Measurements from ENCODE around the gene UTP14A.
A peak's percentile ranks its signal among the peaks of the same experiment; 100 is the strongest.
"Not testable (repeated sequence)": the region's sequence is repeated elsewhere in the genome, so short reads cannot be mapped to it uniquely, and the experiment has no call there.

UTP14A gene

DNA sequence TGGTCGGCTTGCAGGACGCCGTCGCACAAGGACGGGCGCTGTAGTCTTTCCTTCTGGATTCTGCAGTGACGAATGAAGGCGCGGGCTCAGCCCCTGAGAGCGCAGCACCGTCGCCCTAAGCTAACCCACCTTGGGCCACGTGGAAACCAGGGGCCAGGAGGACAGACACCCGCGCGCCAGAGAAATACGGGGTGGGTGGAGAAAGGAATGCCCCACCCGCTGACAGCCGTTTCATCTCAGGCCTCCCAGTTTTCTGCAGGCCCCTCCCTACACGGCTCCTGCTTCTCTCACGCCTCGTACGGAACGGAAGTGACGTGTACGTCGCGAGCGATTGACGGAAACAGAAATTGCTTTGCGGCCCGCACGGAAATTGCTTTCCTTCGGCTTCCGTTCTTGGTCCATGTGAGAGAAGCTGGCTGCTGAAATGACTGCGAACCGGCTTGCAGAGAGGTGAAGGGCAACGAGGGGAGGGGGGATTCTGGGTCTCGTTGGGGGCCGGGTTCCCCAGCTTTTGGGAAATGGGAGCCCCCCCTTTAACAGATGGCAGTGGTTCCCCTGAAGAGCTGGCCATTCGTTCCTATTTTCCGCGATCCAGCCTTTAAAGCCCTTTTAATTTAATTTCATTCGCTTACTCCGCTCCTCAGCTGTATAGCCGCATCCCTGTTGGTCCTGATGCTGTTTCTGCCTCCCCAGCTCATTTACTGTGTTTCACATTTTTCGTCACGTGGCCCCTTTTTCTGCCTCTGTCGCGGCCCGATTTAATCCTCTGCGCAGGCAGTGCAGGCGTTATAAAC, at the start of gene UTP14A:
Gene UTP14A (plus strand): TSS at position 378 of the 794 bp plus-strand sequence. CDS start 47 bp downstream, at position 425.
- peak; percentile 86 for DNase-seq

DNA sequence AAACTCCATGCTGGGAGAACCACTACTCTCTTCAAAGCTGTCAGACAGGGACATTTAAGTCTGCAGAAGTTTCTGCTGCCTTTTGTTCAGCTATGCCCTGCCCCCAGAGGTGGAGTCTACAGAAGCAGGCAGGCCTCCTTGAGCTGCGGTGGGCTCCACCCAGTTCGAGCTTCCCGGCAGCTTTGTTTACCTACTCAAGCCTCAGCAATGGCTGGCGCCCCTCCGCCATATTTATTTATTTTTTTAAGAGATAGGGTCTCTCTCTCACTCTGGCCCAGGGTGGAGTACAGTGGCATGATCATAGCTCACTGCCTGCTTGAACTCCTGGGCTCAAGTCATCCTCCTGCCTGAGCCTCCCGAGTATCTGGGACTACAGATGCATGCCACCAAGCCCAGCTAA, 46.8 kb upstream of the UTP14A start:
- DNase-seq: not testable (repeated sequence)

- not testable (repeated sequence) for DNase-seq
These were observed 39.6 kb upstream of the UTP14A start for GRCh38 chrX:129866321-129866720.

DNA sequence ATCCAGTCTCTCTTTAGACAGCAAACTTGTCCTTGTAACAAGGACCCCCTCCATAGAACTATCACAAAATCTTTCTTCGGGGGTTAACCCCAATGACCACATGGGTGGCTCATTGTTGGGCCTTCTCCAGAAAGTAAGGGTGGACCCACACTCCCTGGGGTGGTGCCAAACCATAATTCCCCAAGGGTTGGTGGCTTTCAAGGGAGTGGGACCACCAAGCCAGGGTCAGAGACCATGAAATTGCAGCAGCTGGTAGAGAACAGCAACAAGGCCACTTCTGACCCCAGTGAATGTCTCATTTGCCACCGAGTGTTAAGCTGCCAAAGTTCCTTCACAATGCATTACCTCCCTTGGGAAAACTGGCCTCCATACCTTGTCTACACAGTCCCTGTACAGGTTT, 33.4 kb upstream of the UTP14A start:
- DNase-seq: no peak

GRCh38 chrX:129875669-129876068, 30.3 kb upstream of the UTP14A start:
- DNase-seq: no peak

DNA sequence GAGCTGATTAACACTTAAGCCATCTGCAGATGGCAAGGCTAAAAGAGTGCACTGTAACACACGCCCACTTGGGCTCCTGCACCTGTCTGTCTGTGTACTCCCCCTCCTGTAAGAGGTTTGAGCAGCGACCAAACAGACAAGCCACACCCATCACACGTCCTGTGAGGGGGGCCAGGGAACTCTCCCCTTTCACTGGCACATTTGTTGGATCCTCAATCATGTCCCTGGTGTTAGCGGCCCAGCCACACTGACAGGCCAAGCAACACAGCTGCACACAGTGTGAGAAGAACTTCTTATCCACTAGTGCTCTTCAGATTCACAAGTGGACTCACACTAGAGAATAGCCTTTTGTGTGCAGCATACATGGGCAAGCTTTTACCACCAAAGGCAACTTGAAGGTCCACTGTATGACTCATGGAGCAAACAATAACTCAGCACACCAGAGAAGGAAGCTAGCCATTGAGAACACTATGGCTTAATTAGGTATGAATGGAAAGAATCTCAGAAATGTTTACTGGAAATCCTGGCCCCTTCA, 29.1 kb upstream of the UTP14A start:
- DNase-seq: no peak

- no peak for DNase-seq
These were observed 28.6 kb upstream of the UTP14A start for GRCh38 chrX:129877401-129877800.

GRCh38 chrX:129900054-129900453, 5.9 kb upstream of the UTP14A start:
- no peak for DNase-seq

- DNase-seq: no peak
These were observed 2.7 kb downstream of the UTP14A start for GRCh38 chrX:129908636-129909035.

GRCh38 chrX:129925305-129926092, 19.5 kb downstream of the UTP14A start:
- peak; percentile 83 for DNase-seq

DNA sequence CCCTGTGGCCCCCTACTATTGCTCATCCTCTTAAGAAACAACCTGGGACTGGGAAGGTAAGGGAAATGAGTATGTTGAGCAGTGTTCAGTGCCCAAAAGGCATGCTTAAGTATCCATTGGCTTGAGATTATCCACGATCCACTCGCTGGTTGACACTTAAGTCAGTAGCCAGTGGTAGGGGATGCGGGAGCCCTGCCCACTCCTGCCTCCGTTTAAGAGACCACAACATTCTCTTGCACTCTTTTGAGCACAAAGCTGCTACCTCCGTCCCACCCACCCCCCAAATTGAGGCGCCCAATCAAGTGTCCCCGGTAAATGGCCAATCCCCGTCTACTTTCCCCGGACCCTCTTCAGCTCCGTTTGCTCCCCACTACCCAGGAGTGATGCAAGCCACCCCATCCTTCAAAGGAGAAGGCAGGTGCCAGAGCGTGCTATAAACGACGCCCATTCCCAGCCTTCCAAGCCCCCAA, 25.0 kb downstream of the UTP14A start:
- no peak for DNase-seq

- DNase-seq: peak; percentile 74
These were observed 25.5 kb downstream of the UTP14A start for GRCh38 chrX:129931411-129932015.

DNA sequence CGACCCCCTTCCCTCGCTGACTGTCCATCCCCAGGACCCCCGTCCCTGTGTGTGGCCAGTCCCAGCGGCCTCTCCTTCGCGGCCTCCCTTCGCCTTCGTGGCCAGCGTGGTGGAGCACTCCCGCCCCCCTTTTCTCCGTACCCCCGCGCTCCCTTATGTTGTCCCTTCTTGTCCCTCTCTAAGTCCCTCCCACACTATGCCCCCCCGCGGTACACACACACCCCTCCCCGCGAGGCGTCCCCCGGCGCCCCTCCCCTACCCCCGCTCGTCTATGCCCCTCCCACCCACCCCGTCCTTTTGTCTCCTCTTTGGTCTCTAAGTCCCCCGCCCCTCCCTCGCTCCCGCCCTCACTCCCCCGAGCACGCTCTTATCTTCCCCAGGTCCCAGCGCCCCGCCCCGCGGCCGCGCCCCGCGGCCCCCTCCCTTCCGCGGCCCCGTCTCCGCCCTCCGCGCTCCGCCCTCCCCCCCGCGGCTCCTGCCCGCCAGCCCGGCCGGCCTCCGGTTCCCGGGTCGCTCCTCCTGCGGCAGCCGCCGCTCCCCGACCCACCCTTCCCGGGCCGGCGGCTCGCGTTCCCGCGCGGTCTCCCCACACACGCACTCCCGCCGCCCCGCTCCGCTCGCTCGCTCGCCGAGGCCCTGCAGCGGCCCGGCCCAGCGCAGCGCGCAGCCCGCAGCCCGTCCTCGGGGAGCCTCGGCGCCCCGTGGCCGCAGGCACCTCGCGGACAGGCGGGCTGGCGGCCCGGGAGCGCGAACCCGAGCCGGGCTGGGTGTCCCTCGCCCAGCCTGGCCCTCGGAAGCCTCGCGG, 26.3 kb downstream of the UTP14A start:
- peak; percentile 92 for DNase-seq

DNA sequence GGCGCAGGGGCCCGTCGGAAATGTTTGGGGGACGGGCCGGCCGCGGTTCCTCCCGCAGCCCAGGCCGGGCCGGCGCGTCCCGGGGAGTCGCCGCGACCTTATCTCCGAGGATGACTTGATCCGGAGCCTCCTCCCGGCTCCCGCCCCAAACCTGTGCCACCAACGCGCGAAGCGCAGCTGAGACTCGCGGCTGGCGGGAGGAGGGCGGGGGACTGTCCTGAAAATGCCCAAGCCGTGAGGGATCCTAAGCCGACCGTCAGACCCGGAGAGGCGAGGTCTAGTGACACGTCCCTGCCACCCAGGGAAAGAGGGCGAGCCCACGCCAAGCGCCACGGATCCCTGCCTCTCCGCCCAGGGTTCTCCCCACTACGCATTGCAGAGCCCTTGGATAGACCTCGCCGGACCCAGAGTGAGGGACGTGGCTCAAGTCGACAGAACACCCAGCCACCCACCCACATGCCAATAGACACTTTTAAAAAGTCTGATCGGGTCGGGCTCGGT, 26.9 kb downstream of the UTP14A start:
- peak; percentile 25 for DNase-seq

- no peak for DNase-seq
These were observed 27.7 kb downstream of the UTP14A start for GRCh38 chrX:129933700-129934099.

DNA sequence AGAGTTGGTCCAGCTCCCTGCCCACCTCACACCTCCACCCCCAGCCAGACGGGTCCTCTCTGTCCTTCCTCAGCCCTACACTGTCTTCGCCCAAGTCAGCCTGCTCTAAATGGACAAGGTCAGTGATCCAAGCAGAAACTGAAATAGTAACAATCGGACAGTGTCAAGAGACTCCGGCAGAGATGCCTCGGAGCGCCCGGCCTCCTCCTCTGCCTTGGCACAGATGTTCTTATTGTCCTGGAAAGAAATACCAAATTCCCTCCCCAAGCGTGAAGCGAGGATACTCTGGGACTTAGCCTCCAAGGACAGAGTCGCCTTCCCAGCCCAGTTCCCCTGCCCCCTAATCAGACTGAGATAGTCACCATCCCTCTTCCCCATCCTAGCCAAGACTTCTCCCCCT, 28.5 kb downstream of the UTP14A start:
- DNase-seq: no peak

GRCh38 chrX:129934952-129935351, 29.0 kb downstream of the UTP14A start:
- DNase-seq: no peak

DNA sequence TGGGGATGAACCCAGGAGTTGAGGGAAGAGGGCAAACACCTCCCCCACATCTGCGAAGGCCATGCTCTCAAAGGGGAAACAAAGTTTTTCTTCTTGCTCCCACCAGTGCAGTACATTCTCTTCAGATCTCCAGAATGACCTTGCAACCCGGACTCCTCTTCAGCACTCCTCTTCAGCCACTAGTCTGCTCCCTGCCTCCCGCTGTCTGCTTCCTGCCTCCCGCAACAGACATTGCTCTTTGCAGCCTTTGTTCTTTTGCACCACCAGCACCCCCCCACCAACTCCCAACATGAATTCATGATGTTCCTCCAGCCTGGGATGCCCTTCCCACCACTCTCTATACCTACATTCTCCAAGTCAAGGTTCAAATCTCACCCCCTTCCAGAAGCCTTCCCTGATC, 32.1 kb downstream of the UTP14A start:
- DNase-seq: no peak

DNA sequence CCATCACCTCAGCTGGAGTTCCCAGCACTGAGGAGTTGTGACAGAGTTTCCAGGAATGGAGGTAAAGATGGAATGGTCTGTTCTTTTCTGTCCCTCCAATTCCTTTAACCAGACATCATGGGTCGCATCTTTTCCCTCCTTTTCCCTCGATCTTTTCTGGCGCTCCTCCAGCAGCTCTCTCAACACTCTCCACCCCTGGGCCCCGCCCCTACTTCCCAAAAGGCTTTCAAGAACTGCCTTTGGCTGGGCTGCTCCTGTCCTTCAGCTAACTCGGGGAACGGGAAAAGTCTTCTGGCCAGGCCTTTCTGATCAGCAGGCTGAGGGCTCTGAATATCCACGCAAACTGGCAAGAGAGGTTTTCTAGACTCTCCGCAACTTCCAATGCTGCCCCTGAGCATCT, 34.0 kb downstream of the UTP14A start:
- no peak for DNase-seq

- DNase-seq: no peak
These were observed 34.8 kb downstream of the UTP14A start for GRCh38 chrX:129940721-129941120.

DNA sequence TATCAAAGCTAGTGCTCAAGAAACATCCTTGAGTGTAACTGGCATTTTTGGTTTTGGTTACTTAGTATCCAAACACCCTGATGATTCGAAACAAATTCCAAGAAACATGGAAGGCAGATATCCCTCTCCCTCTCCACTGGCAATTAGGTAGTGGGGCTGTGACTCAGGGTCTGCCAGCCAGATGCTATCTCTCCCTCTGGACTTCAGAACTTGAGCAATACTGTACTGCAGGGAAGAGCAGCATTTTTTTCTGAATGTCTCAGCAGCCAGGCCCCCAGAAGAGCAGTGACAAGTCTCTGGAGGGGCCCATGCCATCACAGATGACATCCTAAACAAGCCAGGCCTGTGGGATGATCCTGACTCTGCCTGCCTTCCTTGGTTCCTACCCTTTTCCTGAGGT, 39.2 kb downstream of the UTP14A start:
- no peak for DNase-seq

DNA sequence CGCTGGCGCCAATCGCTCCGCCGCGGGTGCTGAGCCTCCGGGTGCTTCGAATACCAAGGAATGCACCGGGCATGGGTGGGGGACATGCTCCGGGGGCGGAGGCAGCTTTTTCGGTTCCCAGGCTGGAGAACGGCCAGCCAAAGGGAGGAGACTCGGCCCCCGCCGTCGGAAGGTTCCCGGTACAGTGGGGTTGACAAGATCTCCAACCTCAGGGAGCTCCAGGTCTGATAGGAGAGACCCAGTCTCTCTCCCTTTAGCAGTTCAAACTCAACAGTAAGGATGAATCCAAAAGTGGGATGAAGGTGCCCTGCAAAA, 47.3 kb downstream of the UTP14A start:
- no peak for DNase-seq

Measured in CD4-positive, alpha-beta T cell treated with Interleukin-17A for 4 hours (primary cell).